MM.1S (cell line): ENCODE data around the gene TGM6.

Experiments used
- DNase-seq: peaks from one replicate; pipeline ENCODE4 v3.0.0-alpha.2; 2015
- H2AFZ ChIP-seq: fragments of 300-600 bp; sonication (generic); 2 replicates; pipeline ENCODE4 v1.6.0; 2016; ENCODE audit warnings: antibody characterized with exemption, low read length
- H3F3A ChIP-seq: fragments of 300-600 bp; sonication (generic); 2 replicates; pipeline ENCODE4 v1.6.1; 2016; ENCODE audit warnings: mild to moderate bottlenecking, antibody characterized with exemption, low read length, moderate library complexity, mixed read lengths; ENCODE audit not compliant: insufficient read depth
- H3K27ac ChIP-seq: fragments of 300-600 bp; sonication (generic); 2 replicates; pipeline ENCODE4 v1.5.1; 2016; ENCODE audit warnings: mild to moderate bottlenecking, low read length
- H3K27me3 ChIP-seq: fragments of 300-600 bp; sonication (generic); replicated peaks from 2 replicates; pipeline ENCODE4 v1.6.0; 2016; ENCODE audit warnings: low read length; ENCODE audit not compliant: insufficient read depth
- H3K36me3 ChIP-seq: fragments of 300-600 bp; sonication (generic); replicated peaks from 2 replicates; pipeline ENCODE4 v1.6.1; 2016; ENCODE audit warnings: mild to moderate bottlenecking, low read length, mixed read lengths; ENCODE audit not compliant: insufficient read depth
- H3K4me1 ChIP-seq: fragments of 300-600 bp; sonication (generic); 2 replicates; pipeline ENCODE4 v1.6.1; 2016; ENCODE audit warnings: low read length, mixed read lengths
- H3K4me2 ChIP-seq: fragments of 300-600 bp; sonication (generic); 2 replicates; pipeline ENCODE4 v1.6.0; 2016; ENCODE audit warnings: low read depth, low read length
- H3K4me3 ChIP-seq: fragments of 300-600 bp; sonication (generic); 2 replicates; pipeline ENCODE4 v1.5.1; 2016; ENCODE audit warnings: low read length, mixed read lengths
- H3K79me2 ChIP-seq: fragments of 300-600 bp; sonication (generic); 2 replicates; pipeline ENCODE4 v1.6.1; 2016; ENCODE audit warnings: mixed run types, low read length, mixed read lengths
- H3K9ac ChIP-seq: fragments of 300-600 bp; sonication (generic); 2 replicates; pipeline ENCODE4 v1.6.1; 2016; ENCODE audit warnings: low read length, mixed read lengths
- H3K9me2 ChIP-seq: fragments of 300-600 bp; sonication (generic); replicated peaks from 2 replicates; pipeline ENCODE4 v1.6.1; 2016; ENCODE audit warnings: mild to moderate bottlenecking, low read length, mixed read lengths; ENCODE audit not compliant: insufficient read depth
- H3K9me3 ChIP-seq: fragments of 300-600 bp; sonication (generic); replicated peaks from 2 replicates; pipeline ENCODE4 v1.6.1; 2016; ENCODE audit warnings: mild to moderate bottlenecking, low read length, mixed read lengths; ENCODE audit not compliant: insufficient read depth
- H4K20me1 ChIP-seq: fragments of 300-600 bp; sonication (generic); 2 replicates; pipeline ENCODE4 v1.6.1; 2016; ENCODE audit warnings: mild to moderate bottlenecking, low read length, moderate library complexity, mixed read lengths; ENCODE audit not compliant: insufficient read depth
- CTCF ChIP-seq: fragments of 300-600 bp; sonication (generic); IDR thresholded peaks from 2 replicates; pipeline ENCODE4 v1.5.1; 2016; ENCODE audit warnings: antibody characterized with exemption, low read length, mixed read lengths
- EZH2 ChIP-seq: fragments of 300-600 bp; sonication (generic); optimal IDR thresholded peaks from 2 replicates; pipeline ENCODE3; 2017; ENCODE audit warnings: low read depth, mild to moderate bottlenecking, antibody characterized with exemption, low read length, mixed read lengths
- EZH2phosphoT487 ChIP-seq: fragments of 300-600 bp; sonication (generic); IDR thresholded peaks from 2 replicates; pipeline ENCODE4 v1.6.1; 2018; ENCODE audit warnings: antibody characterized with exemption, low read length

The TGM6 gene

GRCh38 chr20:2341336-2341735 is 39.4 kb upstream of the TGM6 start:
- DNase-seq: no peak
- Histone ChIP-seq H3K79me2 (no peaks in the 10 kb centered on the region), H4K20me1 (no peaks in the 10 kb centered on the region), H3K36me3 (no peaks in the 10 kb centered on the region), H3K4me1 (no peaks in the 10 kb centered on the region), H3K9ac (no peak overlapping the region), H3K4me2 (no peak overlapping the region), H2AFZ (no peak overlapping the region), H3K9me3 (no peaks in the 10 kb centered on the region), H3F3A (no peaks in the 10 kb centered on the region; the same call in 1 of the 2 replicates), H3K27ac (no peak overlapping the region), H3K9me2 (no peaks in the 10 kb centered on the region), H3K27me3 (no peaks in the 10 kb centered on the region), H3K4me3 (no peak overlapping the region)
- no peak for TF ChIP-seq CTCF
- no peak for TF ChIP-seq EZH2
- TF ChIP-seq EZH2phosphoT487: no peak

GRCh38 chr20:2342243-2342642 is 38.5 kb upstream of the TGM6 start:
- Histone ChIP-seq H3K4me1 (no peaks in the 10 kb centered on the region), H3K27me3 (no peaks in the 10 kb centered on the region), H3K4me2 (no peak overlapping the region), H3K9ac (no peak overlapping the region), H3K27ac (no peak overlapping the region), H3K9me2 (no peaks in the 10 kb centered on the region), H3K79me2 (no peaks in the 10 kb centered on the region), H3K9me3 (no peaks in the 10 kb centered on the region), H3F3A (no peaks in the 10 kb centered on the region; the same call in 1 of the 2 replicates), H3K36me3 (no peaks in the 10 kb centered on the region), H2AFZ (no peak overlapping the region), H3K4me3 (no peak overlapping the region), H4K20me1 (no peaks in the 10 kb centered on the region)
- no peak for TF ChIP-seq EZH2
- TF ChIP-seq EZH2phosphoT487: no peak
- no peak for TF ChIP-seq CTCF
- no peak for DNase-seq

- Histone ChIP-seq H3K4me3 (no peak overlapping the region), H3K27me3 (no peaks in the 10 kb centered on the region), H3K9me2 (no peaks in the 10 kb centered on the region), H3K4me1 (no peaks in the 10 kb centered on the region), H3K79me2 (no peaks in the 10 kb centered on the region), H3K9me3 (no peaks in the 10 kb centered on the region), H3F3A (no peaks in the 10 kb centered on the region; the same call in 1 of the 2 replicates), H3K36me3 (no peaks in the 10 kb centered on the region), H3K4me2 (no peak overlapping the region), H2AFZ (no peak overlapping the region), H3K9ac (no peak overlapping the region), H4K20me1 (no peaks in the 10 kb centered on the region), H3K27ac (no peak overlapping the region)
- no peak for TF ChIP-seq EZH2phosphoT487
- no peak for TF ChIP-seq CTCF
- no peak for TF ChIP-seq EZH2
- DNase-seq: no peak
Observed at GRCh38 chr20:2346188-2346587, 34.5 kb upstream of the TGM6 start.
